ENCODE results near the gene CRYM. TPM values are rescaled to one million over a fixed set of nuclear protein-coding genes. Genes with fewer than 3 reads are reported as not detected.

The CRYM gene
- total RNA-seq, 3 donors from 2014 or later (not counting 1 experiment from before 2014, with no cell fraction given): not detected

DNA sequence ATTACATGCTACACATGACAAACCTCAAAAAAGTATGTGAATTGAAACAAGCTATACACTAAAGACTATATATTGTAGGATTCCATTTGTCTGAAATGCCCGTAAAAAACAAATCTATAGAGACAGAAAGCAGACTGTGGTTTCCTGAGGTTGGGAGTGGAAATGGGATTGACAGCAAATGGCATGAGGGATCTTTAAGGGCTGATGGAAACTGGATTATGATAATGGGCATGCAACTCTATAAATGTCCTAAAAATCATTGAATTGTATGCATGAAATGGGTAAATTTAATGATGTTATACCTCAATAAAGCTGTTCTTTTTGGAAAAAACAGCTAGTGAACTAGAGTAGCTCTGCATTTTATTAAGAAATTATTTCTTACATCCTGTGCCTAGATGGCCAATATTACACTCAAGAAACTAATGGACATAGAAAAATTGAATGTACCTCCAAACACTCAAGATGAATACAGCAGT is 45.0 kb downstream of the CRYM start:
- ATAC-seq (no peak), DNase-seq (no peak)
- no peaks in the 10 kb centered on the region for H3K4me1 Mint-ChIP-seq
- Histone ChIP-seq H3K4me1 (ENCODE audit: control insufficient read depth, insufficient read depth, low read length) (no peaks in the 10 kb centered on the region), H3K27me3 (ENCODE audit: control insufficient read depth, insufficient read depth, low read length) (peaks cover 3% of the 10 kb centered on the region), H3K36me3 (ENCODE audit: control insufficient read depth, insufficient read depth, low read length) (no peaks in the 10 kb centered on the region), H3K4me3 (ENCODE audit: low read length) (no peak overlapping the region), H3K9me3 (ENCODE audit: control insufficient read depth, insufficient read depth, low read length) (no peaks in the 10 kb centered on the region), H3K27ac (ENCODE audit: low read length) (no peak overlapping the region)
- TF ChIP-seq, protein P1, sequence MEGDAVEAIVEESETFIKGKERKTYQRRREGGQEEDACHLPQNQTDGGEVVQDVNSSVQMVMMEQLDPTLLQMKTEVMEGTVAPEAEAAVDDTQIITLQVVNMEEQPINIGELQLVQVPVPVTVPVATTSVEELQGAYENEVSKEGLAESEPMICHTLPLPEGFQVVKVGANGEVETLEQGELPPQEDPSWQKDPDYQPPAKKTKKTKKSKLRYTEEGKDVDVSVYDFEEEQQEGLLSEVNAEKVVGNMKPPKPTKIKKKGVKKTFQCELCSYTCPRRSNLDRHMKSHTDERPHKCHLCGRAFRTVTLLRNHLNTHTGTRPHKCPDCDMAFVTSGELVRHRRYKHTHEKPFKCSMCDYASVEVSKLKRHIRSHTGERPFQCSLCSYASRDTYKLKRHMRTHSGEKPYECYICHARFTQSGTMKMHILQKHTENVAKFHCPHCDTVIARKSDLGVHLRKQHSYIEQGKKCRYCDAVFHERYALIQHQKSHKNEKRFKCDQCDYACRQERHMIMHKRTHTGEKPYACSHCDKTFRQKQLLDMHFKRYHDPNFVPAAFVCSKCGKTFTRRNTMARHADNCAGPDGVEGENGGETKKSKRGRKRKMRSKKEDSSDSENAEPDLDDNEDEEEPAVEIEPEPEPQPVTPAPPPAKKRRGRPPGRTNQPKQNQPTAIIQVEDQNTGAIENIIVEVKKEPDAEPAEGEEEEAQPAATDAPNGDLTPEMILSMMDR (IDR thresholded peaks at IDR 0.05): no peak
- no peaks in the 10 kb centered on the region for H3K36me3 Mint-ChIP-seq
- no peak overlapping the region for H3K27ac Mint-ChIP-seq
- intact Hi-C loops (cut with micrococcal nuclease): no loop called here
- 92% methylated on average over 1 of the region's 1 CpG for WGBS (ENCODE audit: insufficient coverage)
- H3K4me3 Mint-ChIP-seq: no peak overlapping the region
- H3K27me3 Mint-ChIP-seq (ENCODE audit: low read depth in 2 of 2): peaks cover 34 to 54% of the 10 kb centered on the region in 2 donors
- H3K9me3 Mint-ChIP-seq: no peaks in the 10 kb centered on the region

DNA sequence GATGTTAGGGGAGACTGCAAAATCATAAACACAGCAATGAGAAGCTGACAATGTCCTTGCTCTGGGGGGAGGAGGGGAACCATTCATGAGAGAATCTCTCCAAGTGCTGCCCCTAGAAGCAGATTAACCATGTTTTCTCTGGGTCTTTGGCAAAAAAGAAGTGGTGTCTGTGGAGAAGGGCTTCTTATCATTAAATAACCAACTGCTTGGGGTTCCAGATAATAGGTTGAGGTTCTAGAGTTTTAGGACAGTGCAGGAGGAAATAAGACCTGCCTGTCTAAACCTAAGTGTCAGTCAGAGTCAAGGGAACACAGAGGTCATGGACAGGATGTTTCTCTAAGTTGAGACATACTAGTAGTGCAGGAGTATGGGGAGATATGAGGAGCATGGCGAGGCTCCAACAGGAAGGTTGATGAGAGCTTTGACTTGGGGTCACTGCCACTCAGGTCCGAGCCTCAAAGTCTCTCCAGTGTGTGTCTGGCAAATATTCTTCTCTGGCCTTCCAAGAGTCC is 49.7 kb downstream of the CRYM start:
- H3K9me3 Mint-ChIP-seq: no peaks in the 10 kb centered on the region
- TF ChIP-seq, protein P1 (IDR thresholded peaks at IDR 0.05): no peak
- Histone ChIP-seq H3K4me1 (ENCODE audit: control insufficient read depth, insufficient read depth, low read length) (no peaks in the 10 kb centered on the region), H3K9me3 (ENCODE audit: control insufficient read depth, insufficient read depth, low read length) (no peaks in the 10 kb centered on the region), H3K4me3 (ENCODE audit: low read length) (no peak overlapping the region), H3K27me3 (ENCODE audit: control insufficient read depth, insufficient read depth, low read length) (peaks cover 2% of the 10 kb centered on the region), H3K36me3 (ENCODE audit: control insufficient read depth, insufficient read depth, low read length) (no peaks in the 10 kb centered on the region), H3K27ac (ENCODE audit: low read length) (no peak overlapping the region)
- no peaks in the 10 kb centered on the region for H3K4me1 Mint-ChIP-seq
- ATAC-seq (no peak), DNase-seq (no peak)
- H3K27me3 Mint-ChIP-seq (ENCODE audit: low read depth in 2 of 2): peaks cover 38 to 71% of the 10 kb centered on the region in 2 donors
- no peak overlapping the region for H3K4me3 Mint-ChIP-seq
- H3K36me3 Mint-ChIP-seq: no peaks in the 10 kb centered on the region
- 72% methylated on average over 2 of the region's 2 CpGs for WGBS (ENCODE audit: insufficient coverage)
- intact Hi-C loops (cut with micrococcal nuclease): no loop called here
- H3K27ac Mint-ChIP-seq: no peak overlapping the region

DNA sequence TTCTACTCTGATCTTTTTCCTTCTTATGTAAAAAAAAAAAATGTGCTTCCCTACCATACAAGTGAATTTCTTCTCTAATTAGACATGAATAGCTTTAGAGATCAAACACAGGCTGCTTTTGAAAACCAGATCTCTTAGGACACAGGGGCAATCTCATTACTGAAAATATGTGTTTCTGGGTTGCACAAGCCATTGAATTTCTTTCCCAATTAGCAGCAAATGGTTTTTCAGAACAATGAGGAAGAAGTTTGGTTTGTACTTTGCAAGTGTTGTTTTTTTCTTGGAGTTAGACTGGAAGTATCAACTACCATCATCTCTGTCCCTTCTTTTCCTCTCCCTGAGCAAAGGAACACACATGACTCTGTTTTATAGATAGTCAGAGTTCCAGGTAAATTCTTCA is 50.2 kb downstream of the CRYM start:
- DNase-seq: no peak
- Histone ChIP-seq H3K27me3 (ENCODE audit: control insufficient read depth, insufficient read depth, low read length) (peaks cover 4% of the 10 kb centered on the region), H3K9me3 (ENCODE audit: control insufficient read depth, insufficient read depth, low read length) (no peaks in the 10 kb centered on the region), H3K4me3 (ENCODE audit: low read length) (no peak overlapping the region), H3K4me1 (ENCODE audit: control insufficient read depth, insufficient read depth, low read length) (no peaks in the 10 kb centered on the region), H3K27ac (ENCODE audit: low read length) (no peak overlapping the region), H3K36me3 (ENCODE audit: control insufficient read depth, insufficient read depth, low read length) (no peaks in the 10 kb centered on the region)
- TF ChIP-seq, protein P1 (IDR thresholded peaks at IDR 0.05): no peak
- Mint-ChIP-seq H3K4me3 (no peak overlapping the region), H3K4me1 (no peaks in the 10 kb centered on the region), H3K27me3 (ENCODE audit: low read depth in 2 of 2) (peaks cover 37 to 69% of the 10 kb centered on the region in 2 donors), H3K27ac (no peak overlapping the region), H3K36me3 (no peaks in the 10 kb centered on the region), H3K9me3 (no peaks in the 10 kb centered on the region)
- intact Hi-C loops (cut with micrococcal nuclease): no loop called here
- ATAC-seq: no peak

DNA sequence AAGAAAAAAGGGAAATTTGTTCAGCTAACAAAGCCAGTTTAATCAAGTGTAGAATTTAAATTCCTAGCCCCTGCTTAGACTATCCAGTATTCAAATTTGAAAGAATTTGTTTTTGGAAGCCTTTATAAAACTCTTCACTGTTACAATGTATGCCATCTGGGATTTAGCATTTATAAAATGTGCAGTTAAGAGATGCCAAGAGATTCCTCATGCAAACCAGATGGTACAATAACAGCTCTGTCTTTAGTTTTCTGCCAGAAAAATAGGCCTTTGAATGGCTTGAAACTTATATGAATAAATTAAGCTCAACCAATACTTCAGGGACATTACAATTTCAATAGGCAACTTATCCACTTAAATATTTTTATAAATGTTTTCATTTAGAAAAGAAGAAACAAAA is 51.3 kb downstream of the CRYM start:
- Histone ChIP-seq H3K27me3 (ENCODE audit: control insufficient read depth, insufficient read depth, low read length) (peaks cover 5% of the 10 kb centered on the region), H3K27ac (ENCODE audit: low read length) (no peak overlapping the region), H3K4me3 (ENCODE audit: low read length) (no peak overlapping the region), H3K9me3 (ENCODE audit: control insufficient read depth, insufficient read depth, low read length) (no peaks in the 10 kb centered on the region), H3K4me1 (ENCODE audit: control insufficient read depth, insufficient read depth, low read length) (no peaks in the 10 kb centered on the region), H3K36me3 (ENCODE audit: control insufficient read depth, insufficient read depth, low read length) (no peaks in the 10 kb centered on the region)
- H3K27ac Mint-ChIP-seq: no peak overlapping the region
- DNase-seq (no peak), ATAC-seq (no peak)
- peaks cover 38 to 65% of the 10 kb centered on the region in 2 donors for H3K27me3 Mint-ChIP-seq (ENCODE audit: low read depth in 2 of 2)
- intact Hi-C loops (cut with micrococcal nuclease): no loop called here
- no peaks in the 10 kb centered on the region for H3K4me1 Mint-ChIP-seq
- H3K36me3 Mint-ChIP-seq: no peaks in the 10 kb centered on the region
- no peaks in the 10 kb centered on the region for H3K9me3 Mint-ChIP-seq
- TF ChIP-seq, protein P1 (IDR thresholded peaks at IDR 0.05): no peak
- H3K4me3 Mint-ChIP-seq: no peak overlapping the region

Measured in natural killer cell (primary cell).